ENCODE measurements around the gene NATD1. TPM values are rescaled to one million over a fixed set of nuclear protein-coding genes. Genes with fewer than 3 reads are reported as not detected.

Gene NATD1
- polyA plus RNA-seq, 3 donors: 5.2 to 12.8 (median 7.3) TPM

GRCh38 chr17:21292867-21293830, 39.9 kb upstream of the NATD1 start:
- no peak overlapping the region for H3K27ac ChIP-seq (ENCODE audit: low read depth, low read length)
- 77 to 81% (median 79%) methylated on average over 20 of the region's 20 CpGs for WGBS, 3 donors

GRCh38 chr17:21291862-21292261, 38.7 kb upstream of the NATD1 start:
- 63 to 65% (median 65%) methylated on average over 12 of the region's 12 CpGs for WGBS, 3 donors
- H3K27ac ChIP-seq (ENCODE audit: low read depth, low read length): no peak overlapping the region

- H3K27ac ChIP-seq (ENCODE audit: low read depth, low read length): no peak overlapping the region
- 48 to 70% (median 67%) methylated on average over 10 of the region's 10 CpGs for WGBS, 3 donors
Observed at GRCh38 chr17:21291357-21291756, 38.1 kb upstream of the NATD1 start.

- 39 to 67% (median 63%) methylated on average over 18 of the region's 18 CpGs for WGBS, 3 donors
- no peak overlapping the region for H3K27ac ChIP-seq (ENCODE audit: low read depth, low read length)
Observed at GRCh38 chr17:21289902-21290571, 36.8 kb upstream of the NATD1 start.

- no peak overlapping the region for H3K27ac ChIP-seq (ENCODE audit: low read depth, low read length)
- 77 to 82% (median 82%) methylated on average over 11 of the region's 11 CpGs for WGBS, 3 donors
Observed at GRCh38 chr17:21289175-21289901, 36.1 kb upstream of the NATD1 start.

GRCh38 chr17:21288571-21289017, 35.4 kb upstream of the NATD1 start:
- WGBS, 3 donors: 47 to 57% (median 49%) methylated on average over 6 of the region's 6 CpGs
- peak overlapping the region; percentile 81 for H3K27ac ChIP-seq (ENCODE audit: low read depth, low read length)

- peak overlapping the region; percentile 82 for H3K27ac ChIP-seq (ENCODE audit: low read depth, low read length)
- 3 to 5% (median 4%) methylated on average over 18 of the region's 18 CpGs for WGBS, 3 donors
Observed at GRCh38 chr17:21287703-21288449, 34.7 kb upstream of the NATD1 start.

- H3K27ac ChIP-seq (ENCODE audit: low read depth, low read length): peak overlapping the region; percentile 89
- WGBS, 3 donors: 41 to 50% (median 46%) methylated on average over 9 of the region's 9 CpGs
Observed at GRCh38 chr17:21286909-21287702, 33.9 kb upstream of the NATD1 start.

- H3K27ac ChIP-seq (ENCODE audit: low read depth, low read length): peak overlapping the region; percentile 89
- whole genome bisulfite sequencing, 3 donors: 3 to 6% (median 5%) methylated on average over 16 of the region's 16 CpGs
Observed at GRCh38 chr17:21286066-21286770, 33.0 kb upstream of the NATD1 start.

- peak overlapping the region; percentile 89 for H3K27ac ChIP-seq (ENCODE audit: low read depth, low read length)
- WGBS, 3 donors: 2 to 6% (median 3%) methylated on average over 16 of the region's 16 CpGs
Observed at GRCh38 chr17:21285164-21286065, 32.2 kb upstream of the NATD1 start.

- peak within 1 kb of the TSS; percentile 89 for H3K27ac ChIP-seq (ENCODE audit: low read depth, low read length)
- WGBS, 3 donors: 0% methylated on average over 62 to 87 of the region's 88 CpGs
Observed at GRCh38 chr17:21284319-21285163, 31.3 kb upstream of the NATD1 start, which contains the start of gene MAP2K3. TSS of gene MAP2K3 (plus strand) at chr17:21284711. CDS start at chr17:21284921, 210 bp downstream.

- 15 to 19% (median 18%) methylated on average over 49 of the region's 49 CpGs for WGBS, 3 donors
- no peak overlapping the region for H3K27ac ChIP-seq (ENCODE audit: low read depth, low read length)
Observed at GRCh38 chr17:21283482-21284318, 30.5 kb upstream of the NATD1 start.

- no peak overlapping the region for H3K27ac ChIP-seq (ENCODE audit: low read depth, low read length)
- WGBS, 3 donors: 73 to 86% (median 86%) methylated on average over 5 of the region's 5 CpGs
Observed at GRCh38 chr17:21282850-21283249, 29.6 kb upstream of the NATD1 start.

- 64 to 81% (median 76%) methylated on average over 5 of the region's 5 CpGs for WGBS, 3 donors
- H3K27ac ChIP-seq (ENCODE audit: low read depth, low read length): no peak overlapping the region
Observed at GRCh38 chr17:21282231-21282630, 29.0 kb upstream of the NATD1 start.
